IMR-90 (cell line): ENCODE data around the gene SEC24B. TPM values are rescaled to one million over a fixed set of nuclear protein-coding genes. Genes with fewer than 3 reads are reported as not detected.

Experiments used
- ATAC-seq: fragments of 200-7000 bp; cut with Tn5 transposase; 2 replicates; pipeline ENCODE4 v1.9.1; 2020; ENCODE audit warnings: low read depth, mild to moderate bottlenecking, moderate library complexity
- BruUV-seq: library from RNA; stranded (reverse); fragments of 400-500 nt; replicated peaks from 2 replicates; lab custom pipeline; 2021; lab: Mats Ljungman, UMichigan
- CTCF ChIA-PET: fragments of 300-600 bp; formaldehyde crosslinking; extraction: SDS; loops from one replicate; lab custom pipeline; 2021; ENCODE audit warnings: antibody characterized with exemption; lab: Yijun Ruan, JAX
- POLR2A ChIA-PET: fragments of 300-600 bp; sonication (Branson Sonifier 250); formaldehyde crosslinking; loops from one replicate; lab custom pipeline; 2022; ENCODE audit warnings: antibody characterized with exemption; ENCODE audit not compliant: unreplicated experiment; lab: Charles Lee
- DNase-seq: peaks from one replicate; pipeline ENCODE4 v3.0.0; 2013
- H2AFZ ChIP-seq: replicated peaks from 2 replicates; pipeline ENCODE3; 2013; ENCODE audit warnings: low read length, mild to moderate bottlenecking; ENCODE audit not compliant: poor library complexity
- H2AK5ac ChIP-seq: 2 replicates; pipeline ENCODE4 v1.6.1; 2013; ENCODE audit warnings: low read depth, low read length, inconsistent platforms
- H2AK9ac ChIP-seq: replicated peaks from 2 replicates; pipeline ENCODE3; 2013; ENCODE audit warnings: mild to moderate bottlenecking, low read depth, low read length, moderate library complexity; ENCODE audit not compliant: poor library complexity
- H2BK120ac ChIP-seq: 2 replicates; pipeline ENCODE4 v1.6.1; 2013; ENCODE audit warnings: low read depth, low read length, inconsistent platforms
- H2BK15ac ChIP-seq: 3 replicates; pipeline ENCODE4 v1.6.1; 2013; ENCODE audit warnings: low read depth, low read length, inconsistent platforms
- H2BK20ac ChIP-seq: 2 replicates; pipeline ENCODE4 v1.6.1; 2013; ENCODE audit warnings: low read depth, mild to moderate bottlenecking, inconsistent platforms, low read length, moderate library complexity
- H2BK5ac ChIP-seq: 2 replicates; pipeline ENCODE4 v1.6.1; 2013; ENCODE audit warnings: mild to moderate bottlenecking, low read depth, low read length, inconsistent platforms; ENCODE audit not compliant: poor library complexity, severe bottlenecking
- H3K14ac ChIP-seq: replicated peaks from 2 replicates; pipeline ENCODE4 v1.6.1; 2013; ENCODE audit warnings: low read depth, low read length, inconsistent platforms
- H3K18ac ChIP-seq: 2 replicates; pipeline ENCODE4 v1.6.1; 2013; ENCODE audit warnings: low read depth, low read length, control low read depth
- H3K23ac ChIP-seq: 2 replicates; pipeline ENCODE4 v1.6.1; 2013; ENCODE audit warnings: low read depth, low read length, inconsistent platforms
- H3K27ac ChIP-seq: 2 replicates; pipeline ENCODE4 v1.5.1; 2013; ENCODE audit warnings: mild to moderate bottlenecking, control low read depth, low read length; ENCODE audit not compliant: insufficient read depth
- H3K27me3 ChIP-seq: 2 replicates; pipeline ENCODE4 v1.6.1; 2013; ENCODE audit warnings: low read length; ENCODE audit not compliant: control insufficient read depth, insufficient read depth
- H3K36me3 ChIP-seq: 2 replicates; pipeline ENCODE4 v1.6.1; 2013; ENCODE audit warnings: low read length, mixed read lengths; ENCODE audit not compliant: control insufficient read depth, insufficient read depth
- H3K4ac ChIP-seq: 2 replicates; pipeline ENCODE4 v1.6.1; 2013; ENCODE audit warnings: low read depth, low read length, inconsistent platforms
- H3K4me1 ChIP-seq: 2 replicates; pipeline ENCODE4 v1.6.1; 2013; ENCODE audit warnings: low read length, mixed read lengths; ENCODE audit not compliant: control insufficient read depth, insufficient read depth
- H3K4me2 ChIP-seq: 2 replicates; pipeline ENCODE4 v1.6.1; 2013; ENCODE audit warnings: low read depth, mild to moderate bottlenecking, control low read depth, low read length, moderate library complexity
- H3K4me3 ChIP-seq: 2 replicates; pipeline ENCODE4 v1.5.1; 2013; ENCODE audit warnings: low read depth, mild to moderate bottlenecking, control low read depth, low read length, moderate library complexity; ENCODE audit not compliant: insufficient read depth
- H3K56ac ChIP-seq: 2 replicates; pipeline ENCODE4 v1.6.1; 2013; ENCODE audit warnings: low read length, inconsistent platforms; ENCODE audit not compliant: insufficient read depth; ENCODE audit errors: extremely low read depth
- H3K79me1 ChIP-seq, 2 experiments: 2 replicates each; pipeline ENCODE4 v1.6.1; 2013; ENCODE audit warnings: low read length in 2 of 2, inconsistent platforms in 1 of 2, low read depth in 1 of 2
- H3K9ac ChIP-seq: 2 replicates; pipeline ENCODE4 v1.6.1; 2013; ENCODE audit warnings: low read depth, low read length, control low read depth
- H3K9me1 ChIP-seq: 2 replicates; pipeline ENCODE4 v1.6.1; 2013; ENCODE audit warnings: low read length, inconsistent platforms; ENCODE audit not compliant: insufficient read depth
- H3K9me3 ChIP-seq: 2 replicates; pipeline ENCODE4 v1.6.1; 2013; ENCODE audit warnings: low read length; ENCODE audit not compliant: control insufficient read depth, insufficient read depth
- H4K20me1 ChIP-seq: 2 replicates; pipeline ENCODE4 v1.6.1; 2013; ENCODE audit warnings: low read length, inconsistent platforms; ENCODE audit not compliant: insufficient read depth
- H4K5ac ChIP-seq: 2 replicates; pipeline ENCODE4 v1.6.1; 2013; ENCODE audit warnings: mild to moderate bottlenecking, low read depth, low read length, control low read depth
- H4K8ac ChIP-seq, 2 experiments: 2 replicates each; pipeline ENCODE4 v1.6.1; 2013; ENCODE audit warnings: low read depth in 2 of 2, low read length in 2 of 2, control low read depth in 1 of 2, inconsistent platforms in 1 of 2
- H4K91ac ChIP-seq: 2 replicates; pipeline ENCODE4 v1.6.1; 2013; ENCODE audit warnings: low read depth, low read length, inconsistent platforms; ENCODE audit not compliant: insufficient read depth
- BHLHE40 ChIP-seq: fragments of 150-350 bp; IDR thresholded peaks from 2 replicates; pipeline ENCODE4 v1.6.1; 2016; ENCODE audit warnings: mild to moderate bottlenecking, low read depth, low read length
- CEBPB ChIP-seq: IDR thresholded peaks from 2 replicates; pipeline ENCODE4 v1.6.1; 2012; ENCODE audit warnings: low read depth, low read length, improper control_type of control experiment
- CHD1 ChIP-seq: IDR thresholded peaks from 2 replicates; pipeline ENCODE4 v1.6.1; 2012; ENCODE audit warnings: low read depth, low read length, improper control_type of control experiment
- CTCF ChIP-seq: conservative IDR thresholded peaks from 2 replicates; pipeline ENCODE4 v1.5.1; 2012; ENCODE audit warnings: mild to moderate bottlenecking, low read depth, low read length, improper control_type of control experiment
- ELK1 ChIP-seq: fragments of 150-350 bp; IDR thresholded peaks from 2 replicates; pipeline ENCODE4 v1.6.1; 2016; ENCODE audit warnings: low read depth, mild to moderate bottlenecking, low read length, moderate library complexity, borderline replicate concordance
- FOS ChIP-seq: fragments of 150-350 bp; IDR thresholded peaks from 2 replicates; pipeline ENCODE4 v1.6.1; 2016; ENCODE audit warnings: low read depth, low read length
- MAFK ChIP-seq: IDR thresholded peaks from 2 replicates; pipeline ENCODE4 v1.6.1; 2012; ENCODE audit warnings: low read depth, low read length, improper control_type of control experiment
- MAZ ChIP-seq: IDR thresholded peaks from 2 replicates; pipeline ENCODE4 v1.6.1; 2012; ENCODE audit warnings: low read depth, mild to moderate bottlenecking, low read length, improper control_type of control experiment, moderate library complexity, borderline replicate concordance
- MXI1 ChIP-seq: IDR thresholded peaks from 2 replicates; pipeline ENCODE4 v1.6.1; 2012; ENCODE audit warnings: low read depth, mild to moderate bottlenecking, low read length, moderate library complexity, borderline replicate concordance
- NFE2L2 ChIP-seq: fragments of 150-350 bp; IDR thresholded peaks from 2 replicates; pipeline ENCODE4 v1.6.1; 2016; ENCODE audit warnings: low read depth, mild to moderate bottlenecking, low read length
- POLR2A ChIP-seq: IDR thresholded peaks from 2 replicates; pipeline ENCODE4 v1.6.1; 2012; ENCODE audit warnings: mild to moderate bottlenecking, low read depth, low read length
- RAD21 ChIP-seq: IDR thresholded peaks from 2 replicates; pipeline ENCODE4 v1.6.1; 2012; ENCODE audit warnings: low read length, improper control_type of control experiment
- RCOR1 ChIP-seq: IDR thresholded peaks from 2 replicates; pipeline ENCODE4 v1.6.1; 2012; ENCODE audit warnings: mild to moderate bottlenecking, low read length, improper control_type of control experiment; ENCODE audit not compliant: insufficient replicate concordance
- RFX5 ChIP-seq: IDR thresholded peaks from 2 replicates; pipeline ENCODE4 v1.8.0; 2012; ENCODE audit warnings: low read depth, mild to moderate bottlenecking, low read length, moderate library complexity
- SMC3 ChIP-seq: fragments of 150-350 bp; IDR thresholded peaks from 2 replicates; pipeline ENCODE4 v1.6.1; 2016; ENCODE audit warnings: low read depth, mild to moderate bottlenecking, antibody characterized with exemption, low read length, moderate library complexity
- USF2 ChIP-seq: fragments of 150-350 bp; IDR thresholded peaks from 2 replicates; pipeline ENCODE4 v1.6.1; 2017; ENCODE audit warnings: mild to moderate bottlenecking, antibody characterized with exemption, low read length, low read depth
- WGBS, 2 experiments: methylation state at CpG; one replicate each; pipeline versions ENCODE4 v1.1.5 to v1.1.7; 2013; ENCODE audit warnings: missing lambda C conversion rate in 2 of 2; ENCODE audit not compliant: insufficient read length in 1 of 2; ENCODE audit errors: extremely low coverage in 2 of 2; 5-methylcytosine and 5-hydroxymethylcytosine counted together
- dilution Hi-C: fragments of 300-500 bp; cut with HindIII; formaldehyde crosslinking; loops from one replicate; pipeline ENCODE4 v1.14.3; 2018; ENCODE audit warnings: low sequenced_read_pairs; ENCODE audit not compliant: unreplicated experiment
- in situ Hi-C: fragments of 300-500 bp; cut with MboI; formaldehyde crosslinking; loops from 3 replicates; pipeline ENCODE4 v1.14.3; 2019; ENCODE audit warnings: low sequenced_read_pairs, inconsistent platforms, mixed read lengths
- intact Hi-C: fragments of 100-400 bp; cut with micrococcal nuclease; formaldehyde crosslinking; loops from 2 replicates; pipeline ENCODE4 v1.10.0; 2022
- polyA plus RNA-seq, 3 experiments: library from polyadenylated mRNA; depleted of rRNA; stranded (reverse); fragments of >200 nt; gene quantifications; 2 replicates each; pipeline ENCODE4 v1.2.3, GENCODE V29; 2012; ENCODE audit warnings: low replicate concordance in 1 of 3
- total RNA-seq: library from RNA; depleted of rRNA; stranded (reverse); fragments of >200 nt; gene quantifications from 2 replicates; pipeline ENCODE4 v1.2.3, GENCODE V29; 2012

The SEC24B gene
- total and polyA plus RNA-seq, 2 of the 4 experiments (the other 2 are of a cell fraction), result 19.0 to 27.4 TPM

GRCh38 chr4:109425405-109425804 lies 8.2 kb upstream of the SEC24B start:
- Histone ChIP-seq H2AFZ (no peak overlapping the region), H3K36me3 (no peaks in the 10 kb centered on the region; the same call in 1 of the 2 replicates), H3K9me3 (no peaks in the 10 kb centered on the region), H3K9ac (no peak overlapping the region), H4K5ac (no peak overlapping the region), H4K20me1 (no peaks in the 10 kb centered on the region), H2AK5ac (no peak overlapping the region), H3K27ac (no peak overlapping the region), H2BK120ac (no peak overlapping the region), H2BK5ac (no peak overlapping the region), H3K4me3 (no peak overlapping the region), H3K4me1 (no peaks in the 10 kb centered on the region), H2BK20ac (no peak overlapping the region), H3K18ac (no peak overlapping the region), H2AK9ac (no peak overlapping the region), H3K56ac (no peak overlapping the region), H3K14ac (no peak overlapping the region), H3K4ac (no peak overlapping the region), H2BK15ac (no peak overlapping the region), H3K4me2 (no peak overlapping the region), H3K79me1 (no peaks in the 10 kb centered on the region), H3K23ac (no peak overlapping the region), H4K8ac (no peak overlapping the region), H3K9me1 (no peaks in the 10 kb centered on the region), H4K91ac (no peak overlapping the region), H3K27me3 (no peaks in the 10 kb centered on the region)
- ATAC-seq (no peak), DNase-seq (no peak)
- dilution Hi-C loops, result no loop called here
- CTCF ChIA-PET, result interaction anchor here (0.5 to 1.4 kb wide), 3 partner anchors 275 to 591 kb away, joined by 3 to 5 read pairs (median 3); no protein-coding TSS in a partner anchor
- WGBS, 2 experiments, result no CpG with 5 or more reads among the region's 4 CpGs
- intact Hi-C loops, result loop anchor here (5.0 to 10.0 kb wide), 2 partner anchors 277 to 1089 kb away; partner anchors contain the start of gene CASP6
- POLR2A ChIA-PET, result no interaction called here
- no peak for TF ChIP-seq USF2
- TF ChIP-seq CTCF, result no peak
- TF ChIP-seq MAZ, result no peak
- no peak for TF ChIP-seq BHLHE40
- no peak for TF ChIP-seq RFX5
- no peak for TF ChIP-seq FOS
- no peak for TF ChIP-seq CHD1
- no peak for TF ChIP-seq RCOR1
- TF ChIP-seq RAD21, result no peak
- TF ChIP-seq CEBPB, result no peak
- TF ChIP-seq MAFK, result no peak
- no peak for TF ChIP-seq POLR2A
- TF ChIP-seq SMC3, result no peak
- TF ChIP-seq ELK1, result no peak
- TF ChIP-seq MXI1, result no peak
- no peak for TF ChIP-seq NFE2L2
- in situ Hi-C loops, result loop anchor here (5.0 to 10.0 kb wide), 2 partner anchors 389 to 547 kb away; partner anchors contain the start of gene GAR1
- no TSS peak for BruUV-seq
